Liver (tissue), 9 donors: ENCODE measurements around the gene BIRC7. TPM values are rescaled to one million over a fixed set of nuclear protein-coding genes. Genes with fewer than 3 reads are reported as not detected.

Experiments used
- DNase-seq: peaks from one replicate; pipeline ENCODE4 v3.0.0-alpha.2; 2017; ENCODE audit warnings: low spot score
- H3K27ac ChIP-seq, 2 donors: one replicate each; pipeline ENCODE4 v1.7.0; 2013; ENCODE audit warnings: inconsistent platforms in 2 of 2, low read length in 2 of 2, control low read depth in 1 of 2, low read depth in 1 of 2, mild to moderate bottlenecking in 1 of 2
- H3K27me3 ChIP-seq, 4 donors: one replicate each; pipeline versions ENCODE4 v1.6.1 to v1.7.0; 2013; ENCODE audit warnings: low read length in 3 of 4, inconsistent platforms in 1 of 4, mild to moderate bottlenecking in 1 of 4, moderate library complexity in 1 of 4; ENCODE audit not compliant: control insufficient read depth in 4 of 4, insufficient read depth in 4 of 4
- H3K36me3 ChIP-seq, 4 donors: one replicate each; pipeline versions ENCODE4 v1.6.1 to v1.7.0; 2013; ENCODE audit warnings: low read length in 3 of 4, mild to moderate bottlenecking in 3 of 4, low read depth in 1 of 4, moderate library complexity in 1 of 4; ENCODE audit not compliant: control insufficient read depth in 4 of 4, insufficient read depth in 3 of 4
- H3K4me1 ChIP-seq, 4 donors: one replicate each; pipeline versions ENCODE4 v1.6.1 to v1.7.0; 2013; ENCODE audit warnings: low read length in 3 of 4, mild to moderate bottlenecking in 3 of 4, moderate library complexity in 1 of 4; ENCODE audit not compliant: control insufficient read depth in 4 of 4, insufficient read depth in 4 of 4
- H3K4me3 ChIP-seq, 3 donors: one replicate each; pipeline versions ENCODE4 v1.6.1 to v1.7.0; 2013; ENCODE audit warnings: low read length in 3 of 3, control low read depth in 1 of 3, low read depth in 1 of 3, mild to moderate bottlenecking in 1 of 3
- H3K9ac ChIP-seq, 2 donors: one replicate each; pipeline ENCODE4 v1.7.0; 2013; ENCODE audit warnings: low read length in 2 of 2, mild to moderate bottlenecking in 2 of 2, moderate library complexity in 2 of 2, control low read depth in 1 of 2, low read depth in 1 of 2
- H3K9me3 ChIP-seq, 4 donors: one replicate each; pipeline versions ENCODE4 v1.6.1 to v1.7.0; 2013; ENCODE audit warnings: low read length in 3 of 4; ENCODE audit not compliant: control insufficient read depth in 4 of 4
- CTCF ChIP-seq: fragments of 150-350 bp; IDR thresholded peaks from 2 replicates; pipeline ENCODE4 v1.5.1; 2017; ENCODE audit warnings: improper control_type of control experiment, low read depth, low read length; ENCODE audit not compliant: missing input control
- EGR1 ChIP-seq, 2 donors: IDR thresholded peaks; 2 replicates each; pipeline ENCODE4 v1.6.1; 2016 to 2018; ENCODE audit warnings: antibody characterized with exemption in 2 of 2, low read depth in 2 of 2
- FOXA1 ChIP-seq: IDR thresholded peaks from 2 replicates; pipeline ENCODE4 v1.6.1; 2016; ENCODE audit warnings: antibody characterized with exemption
- FOXA2 ChIP-seq: IDR thresholded peaks from 2 replicates; pipeline ENCODE4 v1.6.1; 2016; ENCODE audit warnings: antibody characterized with exemption
- GABPA ChIP-seq, 2 donors: IDR thresholded peaks in 1 of 2; conservative IDR thresholded peaks in 1 of 2; 2 replicates each; pipeline ENCODE4 v1.6.1; 2016; ENCODE audit warnings: antibody characterized with exemption in 2 of 2, mild to moderate bottlenecking in 1 of 2, moderate library complexity in 1 of 2
- HNF4A ChIP-seq, 2 donors: conservative IDR thresholded peaks; 2 replicates each; pipeline ENCODE4 v1.6.1; 2016; ENCODE audit warnings: antibody characterized with exemption in 2 of 2, mild to moderate bottlenecking in 2 of 2
- HNF4G ChIP-seq: IDR thresholded peaks from 2 replicates; pipeline ENCODE4 v1.6.1; 2016; ENCODE audit warnings: antibody characterized with exemption
- JUND ChIP-seq, 2 donors: IDR thresholded peaks; 2 replicates each; pipeline ENCODE4 v1.6.1; 2016; ENCODE audit warnings: antibody characterized with exemption in 2 of 2
- MAX ChIP-seq: IDR thresholded peaks from 2 replicates; pipeline ENCODE4 v1.6.1; 2016; ENCODE audit warnings: antibody characterized with exemption
- NR2F2 ChIP-seq: IDR thresholded peaks from 2 replicates; pipeline ENCODE4 v1.6.1; 2016; ENCODE audit warnings: antibody characterized with exemption
- RAD21 ChIP-seq, 2 donors: IDR thresholded peaks; 2 replicates each; pipeline ENCODE4 v1.6.1; 2016; ENCODE audit warnings: antibody characterized with exemption in 2 of 2, mild to moderate bottlenecking in 2 of 2
- RXRA ChIP-seq, 2 donors: IDR thresholded peaks; 2 replicates each; pipeline ENCODE4 v1.6.1; 2017 to 2018; ENCODE audit warnings: antibody characterized with exemption in 2 of 2, mild to moderate bottlenecking in 1 of 2
- SP1 ChIP-seq: IDR thresholded peaks from 2 replicates; pipeline ENCODE4 v1.6.1; 2018; ENCODE audit warnings: antibody characterized with exemption, mild to moderate bottlenecking
- TAF1 ChIP-seq: conservative IDR thresholded peaks from 2 replicates; pipeline ENCODE4 v1.6.1; 2016; ENCODE audit warnings: antibody characterized with exemption, mild to moderate bottlenecking
- YY1 ChIP-seq: IDR thresholded peaks from 2 replicates; pipeline ENCODE4 v1.6.1; 2016; ENCODE audit warnings: antibody characterized with exemption, mild to moderate bottlenecking
- ZBTB33 ChIP-seq: IDR thresholded peaks from 2 replicates; pipeline ENCODE4 v1.6.1; 2016; ENCODE audit warnings: antibody characterized with exemption
- WGBS: extraction: QIAGEN DNeasy Blood & Tissue Kit; methylation state at CpG from one replicate; pipeline ENCODE4 v1.1.7; 2013; 5-methylcytosine and 5-hydroxymethylcytosine counted together
- polyA plus RNA-seq, 2 donors: library from polyadenylated mRNA; stranded (reverse) in 1 of 2; unstranded in 1 of 2; fragments of 200-250 nt in 1 of 2; fragments of >200 nt in 1 of 2; fragmentation: Nextera tagmentation in 1 of 2; extraction: Ambion mirVana in 1 of 2; gene quantifications; one replicate each; pipeline versions ENCODE4 v1.2.1 to v1.2.3, GENCODE V29; 2013 to 2015
- total RNA-seq, 2 donors: library from RNA; depleted of rRNA; stranded (reverse); fragments of >200 nt; gene quantifications; one replicate each; pipeline ENCODE4 v1.2.3, GENCODE V29; 2014
- TF ChIP-seq, protein P1 (sequence below): IDR thresholded peaks from 2 replicates; pipeline ENCODE4 v1.6.1; 2016; ENCODE audit warnings: antibody characterized with exemption, mild to moderate bottlenecking
- TF ChIP-seq, protein P2 (sequence below): IDR thresholded peaks from 2 replicates; pipeline ENCODE4 v1.6.1; 2016; ENCODE audit warnings: antibody characterized with exemption
- donor health status: healthy.
- donor health status: healthy.
- donor health status: healthy.
- donor health status: healthy.
- donor health status: healthy.

BIRC7 gene
- total and polyA plus RNA-seq, 4 donors, result 0.23 TPM; not detected in 3

DNA sequence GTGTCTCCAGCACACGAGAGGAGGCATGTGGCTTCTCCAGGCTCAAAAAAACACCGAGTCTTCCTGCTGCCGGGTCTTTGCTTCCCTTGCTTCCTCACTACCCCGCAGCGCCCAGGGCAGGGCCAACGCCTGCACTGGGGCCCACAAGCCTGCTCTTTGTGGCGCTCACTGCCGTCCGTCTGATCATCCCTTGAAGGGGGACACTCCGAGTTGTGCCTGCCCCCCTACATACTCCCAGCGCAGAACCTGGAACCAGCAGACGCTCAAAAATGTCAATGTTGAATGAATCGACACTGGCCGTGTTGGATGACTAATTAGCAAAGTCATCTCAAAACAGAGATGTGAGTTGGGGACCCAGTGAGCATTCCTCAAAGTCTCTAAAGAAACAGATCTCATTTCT lies 28.8 kb downstream of the BIRC7 start:
- Histone ChIP-seq H3K27me3 (peaks cover 0 to 2% (median under 1%) of the 10 kb centered on the region in 4 donors), H3K4me1 (peaks cover 0 to 3% (median 1%) of the 10 kb centered on the region in 4 donors), H3K36me3 (no peaks in the 10 kb centered on the region), H3K4me3 (no peak overlapping the region), H3K9me3 (no peaks in the 10 kb centered on the region), H3K9ac (no peak overlapping the region), H3K27ac (no peak overlapping the region)
- no peak for DNase-seq
- TF ChIP-seq GABPA (IDR thresholded peaks at IDR 0.05 in 1 of 2, conservative IDR thresholded peaks at IDR 0.05 in 1 of 2), result no peak
- no peak for TF ChIP-seq TAF1
- TF ChIP-seq HNF4G, result no peak
- no peak for TF ChIP-seq ZBTB33
- no peak for TF ChIP-seq YY1
- TF ChIP-seq JUND (IDR thresholded peaks at IDR 0.05), result no peak
- TF ChIP-seq MAX, result no peak
- TF ChIP-seq, protein P1, sequence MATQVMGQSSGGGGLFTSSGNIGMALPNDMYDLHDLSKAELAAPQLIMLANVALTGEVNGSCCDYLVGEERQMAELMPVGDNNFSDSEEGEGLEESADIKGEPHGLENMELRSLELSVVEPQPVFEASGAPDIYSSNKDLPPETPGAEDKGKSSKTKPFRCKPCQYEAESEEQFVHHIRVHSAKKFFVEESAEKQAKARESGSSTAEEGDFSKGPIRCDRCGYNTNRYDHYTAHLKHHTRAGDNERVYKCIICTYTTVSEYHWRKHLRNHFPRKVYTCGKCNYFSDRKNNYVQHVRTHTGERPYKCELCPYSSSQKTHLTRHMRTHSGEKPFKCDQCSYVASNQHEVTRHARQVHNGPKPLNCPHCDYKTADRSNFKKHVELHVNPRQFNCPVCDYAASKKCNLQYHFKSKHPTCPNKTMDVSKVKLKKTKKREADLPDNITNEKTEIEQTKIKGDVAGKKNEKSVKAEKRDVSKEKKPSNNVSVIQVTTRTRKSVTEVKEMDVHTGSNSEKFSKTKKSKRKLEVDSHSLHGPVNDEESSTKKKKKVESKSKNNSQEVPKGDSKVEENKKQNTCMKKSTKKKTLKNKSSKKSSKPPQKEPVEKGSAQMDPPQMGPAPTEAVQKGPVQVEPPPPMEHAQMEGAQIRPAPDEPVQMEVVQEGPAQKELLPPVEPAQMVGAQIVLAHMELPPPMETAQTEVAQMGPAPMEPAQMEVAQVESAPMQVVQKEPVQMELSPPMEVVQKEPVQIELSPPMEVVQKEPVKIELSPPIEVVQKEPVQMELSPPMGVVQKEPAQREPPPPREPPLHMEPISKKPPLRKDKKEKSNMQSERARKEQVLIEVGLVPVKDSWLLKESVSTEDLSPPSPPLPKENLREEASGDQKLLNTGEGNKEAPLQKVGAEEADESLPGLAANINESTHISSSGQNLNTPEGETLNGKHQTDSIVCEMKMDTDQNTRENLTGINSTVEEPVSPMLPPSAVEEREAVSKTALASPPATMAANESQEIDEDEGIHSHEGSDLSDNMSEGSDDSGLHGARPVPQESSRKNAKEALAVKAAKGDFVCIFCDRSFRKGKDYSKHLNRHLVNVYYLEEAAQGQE, result no peak
- TF ChIP-seq, protein P2, sequence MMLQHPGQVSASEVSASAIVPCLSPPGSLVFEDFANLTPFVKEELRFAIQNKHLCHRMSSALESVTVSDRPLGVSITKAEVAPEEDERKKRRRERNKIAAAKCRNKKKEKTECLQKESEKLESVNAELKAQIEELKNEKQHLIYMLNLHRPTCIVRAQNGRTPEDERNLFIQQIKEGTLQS, result no peak
- TF ChIP-seq FOXA2, result no peak
- no peak for TF ChIP-seq SP1
- no peak for TF ChIP-seq RXRA (IDR thresholded peaks at IDR 0.05)
- no peak for TF ChIP-seq FOXA1
- no peak for TF ChIP-seq CTCF
- TF ChIP-seq NR2F2, result no peak
- TF ChIP-seq EGR1 (IDR thresholded peaks at IDR 0.05; ENCODE audit: low read depth in 2 of 2), result no peak
- no peak for TF ChIP-seq RAD21 (IDR thresholded peaks at IDR 0.05)
- TF ChIP-seq HNF4A (conservative IDR thresholded peaks at IDR 0.05), result no peak
- 59% methylated on average over 14 of the region's 14 CpGs for WGBS
